Natural killer cell treated with Interleukin-12 subunit alpha and Interleukin-12 subunit beta and Interleukin-15 and Interleukin-18, amount 100 ng/mL, for 72 hours (primary cell): ENCODE measurements around the gene CTXN3. TPM values are rescaled to one million over a fixed set of nuclear protein-coding genes. Genes with fewer than 3 reads are reported as not detected.
A peak's percentile ranks its signal among the peaks of the same experiment; 100 is the strongest.

Experiments
- ATAC-seq, 2 donors: fragments of 150-1000 bp; cut with Tn5 transposase in 1 of 2; sonication (Bioruptor Pico), chemical (Tn5 transposase) in 1 of 2; 2 replicates each; pipeline ENCODE4 v1.10.0; 2021
- DNase-seq: peaks from one replicate; pipeline ENCODE4 v3.0.0; 2022; ENCODE audit warnings: low spot score
- H3K27ac Mint-ChIP-seq, 2 donors: 1 replicate in 1 of 2; 2 replicates in 1 of 2; pipeline ENCODE4 v1.8.0; 2022; ENCODE audit warnings: mixed read lengths in 2 of 2, mild to moderate bottlenecking in 1 of 2, moderate library complexity in 1 of 2
- H3K27me3 Mint-ChIP-seq, 2 donors: 1 replicate in 1 of 2; 2 replicates in 1 of 2; pipeline ENCODE4 v1.8.0; 2022; ENCODE audit warnings: mixed read lengths in 2 of 2
- H3K36me3 Mint-ChIP-seq: one replicate; pipeline ENCODE4 v1.8.0; 2022; ENCODE audit warnings: mixed read lengths
- H3K4me1 Mint-ChIP-seq, 2 donors: 1 replicate in 1 of 2; 2 replicates in 1 of 2; pipeline ENCODE4 v1.8.0; 2022; ENCODE audit warnings: low read depth in 2 of 2, mixed read lengths in 2 of 2, mild to moderate bottlenecking in 1 of 2
- H3K4me3 Mint-ChIP-seq: one replicate; pipeline ENCODE4 v1.8.0; 2022; ENCODE audit warnings: mixed read lengths
- H3K9me3 Mint-ChIP-seq: 2 replicates; pipeline ENCODE4 v1.8.0; 2022; ENCODE audit warnings: mixed read lengths
- total RNA-seq, 2 donors: library from RNA; stranded (reverse); gene quantifications; one replicate each; pipeline ENCODE4 v1.2.3, GENCODE V29; 2022

The CTXN3 gene
- total RNA-seq, 2 donors from 2014 or later = not detected

GRCh38 chr5:127696683-127697082 is 47.8 kb downstream of the CTXN3 start:
- ATAC-seq (no peak), DNase-seq (no peak)
- peaks cover 0 to 7% of the 10 kb centered on the region in 2 donors for H3K27me3 Mint-ChIP-seq
- H3K36me3 Mint-ChIP-seq = no peaks in the 10 kb centered on the region
- H3K4me3 Mint-ChIP-seq = no peak overlapping the region
- H3K4me1 Mint-ChIP-seq = no peaks in the 10 kb centered on the region
- H3K27ac Mint-ChIP-seq = no peak overlapping the region
- no peaks in the 10 kb centered on the region for H3K9me3 Mint-ChIP-seq

- Mint-ChIP-seq H3K27ac (no peak overlapping the region), H3K4me1 (no peaks in the 10 kb centered on the region), H3K4me3 (no peak overlapping the region), H3K9me3 (no peaks in the 10 kb centered on the region), H3K27me3 (peaks cover 0 to 7% of the 10 kb centered on the region in 2 donors), H3K36me3 (no peaks in the 10 kb centered on the region)
- ATAC-seq = no peak
- DNase-seq = no peak
Observed at GRCh38 chr5:127697894-127698600, 49.2 kb downstream of the CTXN3 start.

GRCh38 chr5:127699416-127699815 is 50.5 kb downstream of the CTXN3 start:
- ATAC-seq (no peak), DNase-seq (no peak)
- H3K27ac Mint-ChIP-seq = no peak overlapping the region
- H3K36me3 Mint-ChIP-seq = no peaks in the 10 kb centered on the region
- H3K4me1 Mint-ChIP-seq = no peaks in the 10 kb centered on the region
- no peaks in the 10 kb centered on the region for H3K27me3 Mint-ChIP-seq
- H3K4me3 Mint-ChIP-seq = no peak overlapping the region
- no peaks in the 10 kb centered on the region for H3K9me3 Mint-ChIP-seq

- H3K4me3 Mint-ChIP-seq = no peak overlapping the region
- H3K4me1 Mint-ChIP-seq = no peaks in the 10 kb centered on the region
- H3K27me3 Mint-ChIP-seq = peaks cover 0 to 3% of the 10 kb centered on the region in 2 donors
- DNase-seq = no peak
- H3K27ac Mint-ChIP-seq = no peak overlapping the region
- H3K9me3 Mint-ChIP-seq = no peaks in the 10 kb centered on the region
- H3K36me3 Mint-ChIP-seq = no peaks in the 10 kb centered on the region
- ATAC-seq = no peak
Observed at GRCh38 chr5:127700237-127700766, 51.4 kb downstream of the CTXN3 start.

- Mint-ChIP-seq H3K9me3 (peaks cover 4% of the 10 kb centered on the region), H3K27me3 (peaks cover 0 to 10% of the 10 kb centered on the region in 2 donors), H3K27ac (no peak overlapping the region), H3K4me1 (no peaks in the 10 kb centered on the region), H3K4me3 (no peak overlapping the region), H3K36me3 (no peaks in the 10 kb centered on the region)
- ATAC-seq (no peak), DNase-seq (no peak)
Observed at GRCh38 chr5:127702434-127702833, 53.6 kb downstream of the CTXN3 start.

GRCh38 chr5:127702926-127703561 is 54.2 kb downstream of the CTXN3 start, which contains the start of gene CCDC192:
Gene CCDC192, plus strand, starts transcription at chr5:127703391. Its CDS starts 55 bp downstream, at chr5:127703446.
- DNase-seq (no peak), ATAC-seq (peak in 1 of 2 donors; percentile 46)
- Mint-ChIP-seq H3K27me3 (peaks cover 0 to 10% of the 10 kb centered on the region in 2 donors), H3K36me3 (no peaks in the 10 kb centered on the region), H3K4me3 (no peak within 1 kb of the TSS), H3K27ac (no peak within 1 kb of the TSS), H3K9me3 (peaks cover 4% of the 10 kb centered on the region), H3K4me1 (no peaks in the 10 kb centered on the region)

GRCh38 chr5:127705120-127705892 is 56.4 kb downstream of the CTXN3 start:
- no peaks in the 10 kb centered on the region for H3K4me1 Mint-ChIP-seq
- H3K4me3 Mint-ChIP-seq = no peak overlapping the region
- H3K27ac Mint-ChIP-seq = no peak overlapping the region
- ATAC-seq (no peak), DNase-seq (no peak)
- H3K9me3 Mint-ChIP-seq = peaks cover 4% of the 10 kb centered on the region
- no peaks in the 10 kb centered on the region for H3K36me3 Mint-ChIP-seq
- H3K27me3 Mint-ChIP-seq = peaks cover 0 to 10% of the 10 kb centered on the region in 2 donors

GRCh38 chr5:127706691-127707090 is 57.8 kb downstream of the CTXN3 start:
- H3K4me3 Mint-ChIP-seq = no peak overlapping the region
- no peak for DNase-seq
- peaks cover 0 to 10% of the 10 kb centered on the region in 2 donors for H3K27me3 Mint-ChIP-seq
- no peaks in the 10 kb centered on the region for H3K4me1 Mint-ChIP-seq
- H3K27ac Mint-ChIP-seq = no peak overlapping the region
- H3K36me3 Mint-ChIP-seq = no peaks in the 10 kb centered on the region
- H3K9me3 Mint-ChIP-seq = peaks cover 4% of the 10 kb centered on the region
- ATAC-seq = no peak

- no peak overlapping the region for H3K4me3 Mint-ChIP-seq
- H3K36me3 Mint-ChIP-seq = no peaks in the 10 kb centered on the region
- H3K9me3 Mint-ChIP-seq = peaks cover 4% of the 10 kb centered on the region
- peaks cover 0 to 10% of the 10 kb centered on the region in 2 donors for H3K27me3 Mint-ChIP-seq
- DNase-seq = no peak
- no peak overlapping the region for H3K27ac Mint-ChIP-seq
- no peak for ATAC-seq
- H3K4me1 Mint-ChIP-seq = no peaks in the 10 kb centered on the region
Observed at GRCh38 chr5:127707209-127707608, 58.3 kb downstream of the CTXN3 start.

Other genes with a start within 250 kb of the CTXN3 start
- 10 to 100 TPM; 43.5 to 53.8 TPM for gene PRRC1, start 131.4 kb upstream of the CTXN3 start, total RNA-seq
- not detected for gene CCDC192, start 54.3 kb downstream of the CTXN3 start, total RNA-seq